LNCAP (cell line): Measurements from ENCODE around the gene LBH.

Source experiments
- CTCF ChIP-seq: fragments of 450-650 bp; IDR thresholded peaks from 2 replicates; pipeline ENCODE4 v1.5.1; 2017; ENCODE audit warnings: mild to moderate bottlenecking

Gene LBH

GRCh38 chr2:30249354-30249753 lies 18.0 kb downstream of the LBH start:
- no peak for TF ChIP-seq CTCF

GRCh38 chr2:30250421-30250820 lies 19.1 kb downstream of the LBH start:
- no peak for TF ChIP-seq CTCF

DNA sequence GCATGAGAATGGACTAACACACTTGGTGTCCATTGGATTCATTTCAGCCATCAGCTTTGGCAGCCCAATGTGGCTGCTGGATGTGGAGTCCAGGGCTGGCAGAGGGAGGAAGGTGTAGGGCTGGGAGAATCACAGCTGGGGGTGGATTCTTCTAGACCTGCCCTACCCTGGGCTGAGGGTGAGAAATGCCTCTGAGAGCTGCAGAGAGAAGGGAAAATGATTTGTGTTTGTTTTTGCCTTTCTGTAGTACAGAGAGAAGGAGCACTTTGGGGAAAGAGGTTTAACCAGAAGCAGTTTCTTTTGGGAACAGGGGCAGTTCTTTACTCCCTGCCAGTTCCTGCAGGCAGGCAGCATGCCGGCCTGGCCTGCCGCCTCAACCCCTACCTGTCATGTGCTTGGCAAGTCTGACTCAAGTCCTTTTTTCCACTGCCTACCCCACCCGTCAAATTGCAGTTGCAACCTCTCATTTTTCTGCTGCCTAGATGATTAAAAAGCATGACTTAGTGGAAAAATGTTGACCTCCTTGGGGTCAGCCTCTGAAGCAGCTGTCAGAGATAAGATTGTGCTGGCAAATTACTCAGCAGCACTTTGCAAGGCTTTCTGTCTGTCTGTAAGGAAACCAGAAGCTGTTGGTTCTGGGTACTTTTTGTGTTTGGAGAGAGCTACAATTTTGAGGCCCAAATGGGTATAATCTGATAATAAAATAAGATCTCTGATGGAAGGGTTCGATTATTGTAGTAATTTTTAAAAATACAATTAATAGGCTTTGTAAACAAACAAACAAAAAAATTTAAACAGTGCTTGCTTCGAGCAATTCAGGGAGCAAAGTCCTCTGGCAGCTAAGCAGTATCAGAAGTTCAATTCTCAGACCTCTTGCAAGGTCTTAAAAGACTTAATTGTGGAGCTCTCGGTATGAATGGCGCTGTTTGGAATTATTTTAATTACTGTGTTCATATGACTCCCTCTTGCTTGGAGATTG lies 21.7 kb downstream of the LBH start:
- no peak for TF ChIP-seq CTCF

GRCh38 chr2:30253873-30254684 lies 22.7 kb downstream of the LBH start:
- TF ChIP-seq CTCF: no peak

DNA sequence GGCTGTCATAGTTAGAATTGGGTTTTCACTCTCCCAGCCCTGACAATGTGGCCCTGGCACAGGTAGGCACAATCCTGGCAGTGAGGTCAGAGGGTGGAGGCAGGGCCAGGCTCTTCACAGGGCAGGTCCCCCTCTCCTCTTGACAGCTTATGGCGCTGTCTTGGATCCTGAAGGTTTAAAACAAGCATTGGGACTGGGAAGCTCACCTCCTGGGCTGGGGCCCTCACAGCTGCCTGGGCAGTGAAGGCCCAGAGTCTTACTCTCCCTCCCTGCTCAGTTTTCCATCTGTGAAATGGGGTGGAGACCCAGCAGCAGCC lies 23.3 kb downstream of the LBH start:
- TF ChIP-seq CTCF: no peak

DNA sequence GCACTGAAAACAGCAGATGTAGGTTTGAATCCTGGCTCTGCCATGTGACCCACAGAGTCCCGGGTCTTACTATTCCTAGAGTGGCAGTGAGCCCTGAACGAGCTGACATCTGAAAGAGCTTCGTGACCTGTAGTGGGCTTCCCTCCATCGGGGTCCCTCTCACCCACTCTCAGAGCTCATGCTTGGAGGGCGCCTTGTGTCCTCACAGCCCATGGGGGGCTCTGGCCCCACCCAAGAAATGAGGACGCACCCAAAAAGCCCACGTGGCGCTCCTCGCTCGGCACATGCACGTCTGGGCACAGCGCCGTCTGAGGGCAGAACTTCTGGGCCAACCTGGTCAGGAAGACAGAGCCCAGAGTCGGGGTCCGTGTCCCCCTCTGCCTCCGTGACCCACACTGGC lies 23.7 kb downstream of the LBH start:
- no peak for TF ChIP-seq CTCF

DNA sequence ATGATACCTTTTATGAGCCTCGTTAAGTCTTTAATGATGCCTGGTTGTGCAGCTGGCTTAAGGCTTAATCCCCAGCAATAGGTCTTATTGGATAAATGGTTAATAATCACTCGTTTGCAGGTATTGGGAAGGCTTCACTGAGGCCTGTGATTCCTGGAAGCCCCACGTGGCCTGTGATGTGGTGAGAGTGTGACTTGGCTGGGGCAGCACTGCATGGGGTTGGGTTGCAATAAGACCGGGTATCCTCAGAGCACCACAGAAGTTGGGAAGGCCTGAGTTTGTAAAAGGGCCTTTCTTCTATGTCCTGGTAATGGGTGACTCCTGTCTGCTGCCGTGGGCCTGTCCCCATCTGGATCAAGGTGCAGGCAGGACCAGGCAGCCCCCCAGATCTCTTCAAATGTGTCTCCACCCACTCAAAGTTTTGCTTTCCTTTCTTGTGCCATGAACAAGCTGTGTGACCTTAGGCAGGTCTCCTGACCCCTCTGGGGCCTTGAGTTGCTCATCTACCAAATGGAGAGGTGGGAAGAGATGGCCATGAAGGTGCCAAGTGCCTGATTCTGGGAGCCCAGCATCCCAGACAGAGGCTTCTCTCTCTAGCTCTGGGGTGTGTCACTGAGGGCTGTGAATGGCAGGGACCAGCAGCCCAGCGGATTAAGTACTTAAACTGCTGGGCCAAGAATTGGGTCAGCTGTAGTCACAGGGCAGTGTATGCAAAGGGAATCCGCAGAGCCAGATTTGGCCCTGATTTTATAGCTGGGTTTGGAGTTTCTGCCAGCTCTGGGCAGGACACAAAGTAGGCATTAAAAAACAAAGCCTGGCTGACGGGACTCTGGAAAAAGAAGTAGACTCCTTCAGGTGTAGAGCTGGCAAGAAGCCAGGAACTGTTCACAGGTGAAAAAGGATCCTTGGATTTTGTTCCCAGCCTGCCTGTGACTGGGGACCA lies 24.4 kb downstream of the LBH start:
- TF ChIP-seq CTCF: no peak
